Activated B cell treated with CpG ODN at 0.5 μM for 24 hours (primary cell): ENCODE data around the gene PHPT1. TPM values are rescaled to one million over a fixed set of nuclear protein-coding genes. Genes with fewer than 3 reads are reported as not detected.
"Not testable (repeated sequence)": the region's sequence is repeated elsewhere in the genome, so short reads cannot be mapped to it uniquely, and the experiment has no call there.

Experiments
- ATAC-seq: fragments of 200-7000 bp; cut with Tn5 transposase; one replicate; pipeline ENCODE4 v1.10.0; 2021; ENCODE audit warnings: low read depth, mild to moderate bottlenecking, moderate library complexity
- CTCF ChIA-PET: fragments of 350-600 bp; sonication (Branson Sonifier 250); formaldehyde crosslinking; loops from one replicate; lab custom pipeline; 2021; ENCODE audit warnings: antibody characterized with exemption; lab: Charles Lee
- POLR2A ChIA-PET: fragments of 350-600 bp; sonication (Branson Sonifier 250); formaldehyde crosslinking; loops from one replicate; lab custom pipeline; 2021; ENCODE audit warnings: antibody characterized with exemption; lab: Charles Lee
- DNase-seq: peaks from one replicate; pipeline ENCODE4 v3.0.0; 2022
- H3K27ac Mint-ChIP-seq: one replicate; pipeline ENCODE4 v1.8.0; 2020; ENCODE audit warnings: mixed read lengths
- H3K27me3 Mint-ChIP-seq: one replicate; pipeline ENCODE4 v1.8.0; 2021; ENCODE audit warnings: mixed read lengths
- H3K36me3 Mint-ChIP-seq: one replicate; pipeline ENCODE4 v1.8.0; 2021; ENCODE audit warnings: low read depth, mixed read lengths
- H3K4me1 Mint-ChIP-seq: one replicate; pipeline ENCODE4 v1.8.0; 2021; ENCODE audit warnings: mixed read lengths
- H3K4me3 Mint-ChIP-seq: one replicate; pipeline ENCODE4 v1.8.0; 2020; ENCODE audit warnings: mild to moderate bottlenecking, mixed read lengths
- H3K9me3 Mint-ChIP-seq: one replicate; pipeline ENCODE4 v1.8.0; 2020; ENCODE audit warnings: mixed read lengths
- CTCF ChIP-seq: fragments of 200-600 bp; IDR thresholded peaks from one replicate; pipeline ENCODE4 v1.8.0; 2022; ENCODE audit warnings: antibody characterized with exemption, mild to moderate bottlenecking
- intact Hi-C: fragments of 100-400 bp; cut with micrococcal nuclease; formaldehyde crosslinking; loops from one replicate; pipeline ENCODE4 v1.15.1; 2024
- total RNA-seq: library from RNA; stranded (reverse); gene quantifications from 2 replicates; pipeline ENCODE4 v1.2.3, GENCODE V29; 2022

PHPT1 gene
- 58.8 and 64.6 TPM in 2 replicates for total RNA-seq

- no peak for TF ChIP-seq CTCF
- ATAC-seq (peak; percentile 94), DNase-seq (peak; percentile 94)
- intact Hi-C loops: loop anchor here (1.0 to 10.0 kb wide), 7 partner anchors 17 to 316 kb away; partner anchors contain the start of genes EDF1, FBXW5, PAXX and RABL6
- Mint-ChIP-seq H3K27me3 (peaks cover 6% of the 10 kb centered on the region), H3K27ac (peak within 1 kb of the TSS; percentile 93), H3K9me3 (no peaks in the 10 kb centered on the region), H3K36me3 (no peaks in the 10 kb centered on the region), H3K4me1 (peaks cover 27% of the 10 kb centered on the region), H3K4me3 (peak within 1 kb of the TSS; percentile 95)
- ChIA-PET CTCF (no interaction called here), POLR2A (interaction anchor here (0.7 to 2.2 kb wide), 8 partner anchors 15 to 186 kb away, joined by 3 to 7 read pairs (median 4); partner anchors contain the start of genes EDF1, PAXX and TRAF2)
Observed at GRCh38 chr9:136849038-136849959, at the start of gene PHPT1. TSS of gene PHPT1 (plus strand) at chr9:136849409. CDS start at chr9:136849431, 22 bp downstream.

GRCh38 chr9:136799854-136800657 is 49.2 kb upstream of the PHPT1 start:
- peak overlapping the region; percentile 80 for H3K4me3 Mint-ChIP-seq
- ATAC-seq (peak; percentile 85), DNase-seq (peak; percentile 66)
- H3K4me1 Mint-ChIP-seq: peaks cover 28% of the 10 kb centered on the region
- peaks cover 3% of the 10 kb centered on the region for H3K27me3 Mint-ChIP-seq
- CTCF ChIA-PET: interaction anchor here (2.1 kb wide), 1 partner anchor 247 kb away, joined by 5 read pairs; the partner anchor contains the start of gene NPDC1
- H3K27ac Mint-ChIP-seq: no peak overlapping the region
- intact Hi-C loops: loop anchor here (1.0 to 10.0 kb wide), 2 partner anchors 9 to 755 kb away; partner anchors contain the start of genes MRPL41, PNPLA7 and TMEM141
- peaks cover 5% of the 10 kb centered on the region for H3K36me3 Mint-ChIP-seq
- no peak for TF ChIP-seq CTCF
- POLR2A ChIA-PET: interaction anchor here (0.5 to 1.4 kb wide), 11 partner anchors 8 to 449 kb away, joined by 3 to 10 read pairs (median 4); partner anchors contain the start of genes FUT7 and PAXX
- no peaks in the 10 kb centered on the region for H3K9me3 Mint-ChIP-seq

- no peaks in the 10 kb centered on the region for H3K27me3 Mint-ChIP-seq
- CTCF ChIA-PET: interaction anchor here (1.4 to 1.5 kb wide), 2 partner anchors 12 to 233 kb away, joined by 3 read pairs; no protein-coding TSS in a partner anchor
- H3K27ac Mint-ChIP-seq: no peak overlapping the region
- H3K4me1 Mint-ChIP-seq: peaks cover 34% of the 10 kb centered on the region
- ATAC-seq: no peak
- no peak for TF ChIP-seq CTCF
- intact Hi-C loops: no loop called here
- H3K36me3 Mint-ChIP-seq: peaks cover 8% of the 10 kb centered on the region
- POLR2A ChIA-PET: interaction anchor here (0.6 kb wide), 1 partner anchor 349 kb away, joined by 4 read pairs; no protein-coding TSS in a partner anchor
- H3K9me3 Mint-ChIP-seq: no peaks in the 10 kb centered on the region
- DNase-seq: no peak
- no peak overlapping the region for H3K4me3 Mint-ChIP-seq
Observed at GRCh38 chr9:136802321-136802720, 46.9 kb upstream of the PHPT1 start.

- intact Hi-C loops, H3K27me3 Mint-ChIP-seq, H3K9me3 Mint-ChIP-seq, ATAC-seq, H3K36me3 Mint-ChIP-seq, H3K4me3 Mint-ChIP-seq, H3K27ac Mint-ChIP-seq, DNase-seq: not testable (repeated sequence)
- peaks cover 34% of the 10 kb centered on the region for H3K4me1 Mint-ChIP-seq
- ChIA-PET CTCF (interaction anchor here (1.4 kb wide), 1 partner anchor 13 kb away, joined by 3 read pairs; no protein-coding TSS in a partner anchor), POLR2A (interaction anchor here (0.7 kb wide), 1 partner anchor 283 kb away, joined by 3 read pairs; no protein-coding TSS in a partner anchor)
Observed at GRCh38 chr9:136803009-136803550, 46.1 kb upstream of the PHPT1 start.
